EH (cell line): ENCODE results near the gene RTN4R.
"Not testable (repeated sequence)": the region's sequence is repeated elsewhere in the genome, so short reads cannot be mapped to it uniquely, and the experiment has no call there.

ENCODE experiments used
- DNase-seq: peaks from one replicate; pipeline ENCODE4 v3.0.0-alpha.2; 2015; ENCODE audit warnings: low read depth

The RTN4R gene

DNA sequence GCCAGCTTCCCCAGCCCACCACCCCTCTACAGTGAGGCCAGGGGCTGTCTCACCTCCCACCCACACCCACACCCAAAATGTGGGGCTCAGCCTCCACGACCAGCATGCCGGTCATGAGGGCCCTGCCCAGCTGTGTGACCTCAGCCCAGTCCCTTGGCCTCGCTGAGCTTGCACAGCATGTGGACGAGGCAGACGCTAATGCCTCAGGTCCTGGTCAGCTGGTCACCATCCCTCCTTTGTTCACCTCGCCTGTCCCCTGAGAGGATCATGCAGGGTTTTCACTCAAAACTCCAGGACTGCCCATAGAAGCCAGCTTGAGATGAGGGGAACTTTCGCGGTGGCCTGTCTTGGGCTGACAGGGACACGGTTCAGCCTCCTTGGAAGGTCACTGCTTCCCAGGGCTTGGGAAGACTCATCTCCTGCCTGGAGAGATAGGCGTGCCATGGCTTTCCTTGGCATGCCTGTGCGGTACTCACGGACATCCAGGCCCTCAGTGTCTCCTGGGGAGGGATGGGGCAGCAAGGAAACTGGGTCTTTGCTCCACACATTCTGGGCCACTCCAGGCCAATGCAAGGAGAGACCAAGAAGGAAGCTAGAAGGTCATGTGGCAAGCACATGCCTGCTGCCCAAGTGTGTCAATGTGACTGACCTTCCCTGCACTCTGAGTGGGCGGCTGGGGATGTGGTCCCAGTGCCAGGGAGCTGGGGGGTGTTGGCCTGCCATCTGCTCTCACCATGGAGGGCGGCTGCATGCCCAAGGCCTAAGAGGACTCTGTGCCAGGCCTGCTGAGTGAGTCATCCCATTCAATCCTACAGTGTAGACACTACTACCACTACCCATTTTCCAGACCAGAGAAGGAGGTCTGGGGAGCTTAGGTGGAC is 3.2 kb upstream of the RTN4R start:
- no peak for DNase-seq

DNA sequence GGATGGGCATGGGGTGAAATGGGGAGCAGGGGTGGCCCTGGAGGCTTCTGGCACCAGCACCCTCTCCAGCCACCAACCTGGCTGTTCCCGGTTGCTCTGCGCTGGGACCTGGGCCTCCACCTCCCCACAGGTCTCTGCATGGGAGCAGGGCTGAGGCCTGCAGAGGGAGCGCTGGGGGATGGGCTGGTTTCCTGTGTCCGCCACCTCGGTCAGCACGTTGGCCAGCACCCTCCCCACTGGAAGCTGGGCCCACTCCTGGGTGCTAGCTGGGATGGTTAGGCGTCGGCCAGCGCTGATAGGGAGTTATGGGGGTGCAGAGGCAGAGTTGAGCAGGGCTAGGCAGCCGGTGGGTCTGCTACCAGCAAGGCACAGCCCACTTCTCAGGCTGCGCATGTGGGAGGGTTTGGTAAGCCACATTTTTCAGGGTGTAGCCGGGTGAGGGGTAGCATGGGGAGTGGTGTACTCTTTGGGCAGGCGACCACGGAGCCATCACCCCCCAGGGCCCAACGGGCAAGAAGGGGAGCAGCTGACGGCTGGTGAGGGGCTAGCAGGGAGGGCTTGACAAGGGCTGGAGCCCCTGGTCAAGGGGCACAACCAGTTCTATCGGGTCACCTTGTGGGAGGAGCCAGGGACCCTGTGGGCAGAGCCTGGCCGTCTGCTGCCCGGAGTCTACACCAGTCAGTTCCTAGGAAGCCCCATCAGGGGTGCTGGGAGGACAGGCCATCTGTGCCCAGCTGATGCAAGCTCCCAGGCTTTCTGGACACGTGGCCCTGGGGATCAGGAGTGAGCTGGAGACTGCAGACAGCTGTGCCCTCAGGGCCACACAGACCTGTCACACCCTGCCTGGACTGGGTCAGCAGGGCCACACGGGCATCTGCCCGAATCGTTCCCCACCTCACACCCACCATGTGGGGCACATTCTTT is 2.3 kb upstream of the RTN4R start:
- peak; percentile 37 for DNase-seq

DNA sequence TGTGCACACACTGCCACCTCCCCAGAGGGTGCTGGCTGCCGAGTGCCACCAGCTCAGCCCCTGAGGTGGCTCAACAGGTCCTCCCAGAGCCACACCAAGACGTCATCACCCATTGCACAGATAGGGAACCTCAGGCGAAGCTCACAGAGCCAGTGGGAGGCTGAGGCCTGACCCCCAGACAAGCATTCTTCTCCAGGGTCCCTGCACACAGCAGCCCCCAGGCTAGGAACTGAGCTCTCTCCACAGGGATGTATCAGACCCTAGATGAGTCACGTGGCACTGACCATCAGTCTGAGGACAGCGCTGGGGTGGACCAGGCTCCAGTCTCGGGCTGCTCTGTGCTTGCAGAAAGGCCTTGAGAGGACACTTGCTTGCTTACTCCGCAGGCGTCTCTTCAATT is 1.6 kb upstream of the RTN4R start:
- not testable (repeated sequence) for DNase-seq

DNA sequence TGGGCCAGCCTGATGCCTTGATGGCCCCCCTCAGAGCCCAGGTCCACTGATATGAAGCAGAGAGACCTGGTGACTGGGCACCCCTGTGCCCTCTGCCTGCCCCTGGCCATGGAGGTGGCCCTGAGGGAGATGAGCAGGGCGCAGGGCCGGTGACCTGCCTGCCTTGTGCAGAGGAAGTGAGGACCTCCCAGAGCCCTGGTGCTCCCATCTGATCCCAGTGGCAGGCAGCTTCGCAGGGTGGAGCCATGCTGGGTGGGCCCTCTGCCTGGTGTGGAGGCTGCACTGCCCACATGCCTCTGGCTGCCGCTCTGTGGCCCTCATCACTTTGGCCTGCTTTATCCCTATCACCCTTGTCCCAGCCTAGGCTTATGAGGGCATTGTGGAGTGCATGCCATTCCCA is 1.1 kb upstream of the RTN4R start:
- not testable (repeated sequence) for DNase-seq

DNA sequence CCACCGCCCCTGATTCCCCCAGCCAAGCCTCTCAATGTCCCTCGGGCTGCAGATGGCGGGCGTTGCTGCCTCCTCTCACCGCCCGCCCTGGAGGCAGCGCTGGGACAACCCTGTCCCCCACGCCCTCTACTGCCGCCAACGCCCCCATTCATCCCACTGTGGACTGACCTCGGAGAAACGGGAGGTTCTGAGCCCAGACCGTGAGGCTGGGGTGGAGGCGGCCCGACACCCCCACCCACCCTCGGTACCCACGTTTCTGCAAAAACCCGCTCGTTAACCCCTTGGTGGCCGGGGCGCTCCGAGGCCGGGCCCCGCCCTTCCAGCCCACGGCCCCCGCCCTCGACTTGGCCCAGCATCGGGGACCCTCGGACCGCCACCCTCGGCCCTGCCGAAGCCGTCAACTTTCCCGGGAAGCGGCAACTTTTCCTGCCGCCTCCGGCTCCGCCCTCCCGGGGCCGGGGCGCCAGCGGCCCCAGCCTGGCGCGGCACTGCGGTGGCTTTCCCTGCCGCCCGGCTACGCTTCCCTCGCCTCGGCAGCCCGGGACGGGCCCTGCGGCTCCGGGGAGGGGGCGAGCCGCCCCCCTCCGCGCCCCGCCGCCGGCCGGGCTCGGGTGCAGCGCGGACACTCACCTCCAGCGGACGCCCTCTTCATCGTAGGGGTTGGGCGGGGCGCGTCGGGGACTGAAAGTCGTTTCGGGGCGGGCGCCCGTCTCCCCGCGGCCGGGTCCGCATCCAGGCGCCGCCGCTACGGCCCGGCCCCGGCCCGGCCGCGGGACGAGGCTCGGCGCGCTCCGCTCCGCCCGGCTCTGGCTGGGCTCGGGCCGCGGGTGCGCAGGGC is 458 bp downstream of the RTN4R start:
- DNase-seq, result no peak

DNA sequence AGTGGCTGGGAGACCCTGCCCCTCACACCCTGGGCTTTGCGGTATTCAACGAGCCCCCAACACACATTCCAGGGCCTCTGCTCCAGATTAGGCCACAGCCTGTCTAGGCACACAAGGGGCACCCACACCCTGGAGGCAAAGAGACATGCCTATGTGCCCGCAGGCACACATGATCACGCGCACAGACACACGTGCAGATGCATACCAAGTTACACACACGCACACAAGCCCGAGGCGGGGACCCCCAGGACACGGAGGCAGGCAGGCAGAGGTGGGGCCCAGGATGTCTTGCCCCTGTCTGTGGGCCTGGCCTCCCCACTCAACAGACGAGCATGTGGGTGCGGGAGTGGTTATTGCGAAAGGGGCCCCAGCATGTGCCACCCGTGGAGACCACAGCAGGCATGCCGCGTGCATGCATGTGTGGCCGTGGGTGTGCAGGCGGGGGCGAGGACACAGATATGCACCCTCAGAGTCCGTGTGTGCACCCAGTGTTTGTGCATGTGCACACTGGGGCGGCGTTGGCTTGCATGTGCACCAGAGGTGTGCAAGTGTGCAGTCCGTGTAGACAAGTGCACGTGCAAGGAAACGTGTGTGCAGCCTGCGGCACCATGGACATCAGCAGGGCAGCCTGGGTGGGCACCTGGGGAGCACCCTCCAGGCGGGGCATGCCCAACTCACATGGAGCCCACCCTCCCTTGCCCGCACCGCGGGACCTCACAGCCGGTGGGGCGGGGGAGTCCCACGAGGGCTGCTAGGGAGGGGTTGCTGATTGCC is 1.3 kb downstream of the RTN4R start:
- DNase-seq, result not testable (repeated sequence)

DNA sequence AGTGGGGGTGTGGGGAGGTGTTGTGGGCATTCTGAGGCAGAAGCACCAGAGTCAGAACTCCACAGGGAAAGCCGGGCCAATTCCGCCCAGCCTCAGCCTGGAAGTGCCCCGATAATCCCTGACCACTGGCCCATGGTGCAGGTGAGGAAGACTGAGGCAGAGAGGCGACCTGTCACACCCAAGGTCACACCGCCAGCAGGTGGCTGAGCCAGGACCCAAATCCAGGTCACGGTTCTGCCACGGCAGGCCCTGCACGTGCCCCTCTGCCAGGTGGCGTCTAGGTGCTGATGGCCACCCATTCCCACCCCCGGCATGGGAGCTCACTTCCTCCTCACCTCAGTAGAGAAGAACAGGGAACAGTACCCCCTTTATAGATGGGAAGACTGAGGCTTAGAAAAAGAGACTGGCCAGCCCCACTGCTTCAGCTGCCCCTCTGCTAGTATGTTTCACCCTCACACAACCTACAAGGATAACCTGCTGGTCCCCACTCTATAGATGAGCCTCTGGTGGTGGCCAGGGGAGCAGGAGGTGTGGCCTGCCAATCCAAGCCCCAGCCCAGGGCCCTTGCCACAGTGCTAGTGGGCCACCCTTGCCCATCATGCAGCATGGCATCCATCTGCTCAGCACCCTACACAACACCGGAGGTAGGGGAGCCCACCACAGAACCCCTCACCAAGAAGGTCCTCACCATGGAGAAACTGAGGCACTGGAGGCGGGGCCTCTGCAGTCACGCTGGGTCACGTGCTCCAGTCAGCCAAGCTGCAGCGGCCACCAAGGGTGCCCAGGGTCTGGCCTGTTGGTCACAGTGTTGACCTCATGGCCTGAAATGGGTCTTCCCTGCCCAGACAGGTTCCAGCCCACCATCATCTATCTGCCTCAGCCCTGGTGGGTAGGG is 2.1 kb downstream of the RTN4R start:
- DNase-seq, result not testable (repeated sequence)

DNA sequence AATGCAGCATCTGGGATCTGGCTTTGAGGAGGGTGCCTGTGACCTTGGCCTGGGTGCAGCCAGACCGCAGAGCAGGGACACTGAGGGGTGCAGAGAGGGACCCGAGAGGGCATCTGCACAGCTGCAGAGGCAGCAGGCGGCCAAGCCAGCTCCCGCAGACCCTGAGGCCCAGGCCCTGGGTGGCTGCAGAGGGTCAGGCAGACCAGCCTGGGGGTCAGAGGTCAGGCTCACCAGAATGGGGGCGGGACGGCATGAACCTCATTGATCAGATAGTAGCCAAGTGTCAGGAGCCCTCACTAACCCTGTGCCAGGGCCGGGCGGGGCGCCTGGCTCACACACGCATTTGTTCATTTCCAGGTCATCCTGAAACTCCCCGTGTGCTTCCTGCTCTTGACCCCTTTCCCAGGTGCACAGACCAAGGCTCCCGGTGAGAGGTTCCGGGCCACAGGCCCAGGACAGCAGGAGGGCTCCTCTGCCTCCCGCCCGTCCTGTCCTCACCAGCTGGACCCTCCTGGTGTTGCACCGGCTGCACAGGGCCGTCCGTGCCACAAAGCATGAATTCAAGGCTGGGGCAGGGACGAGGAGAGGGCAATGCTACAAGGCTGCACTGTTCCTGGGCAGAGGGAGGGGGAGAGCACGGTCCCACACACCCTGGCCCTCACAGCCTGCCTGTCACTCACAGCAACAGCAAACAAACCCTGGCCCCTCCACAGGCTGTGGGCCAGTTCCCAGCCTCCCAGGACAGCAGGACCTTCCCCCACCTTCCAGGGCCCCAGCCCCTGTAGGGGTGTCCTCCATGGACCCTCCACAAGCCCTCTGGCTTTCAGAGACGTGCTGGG is 3.3 kb downstream of the RTN4R start:
- DNase-seq, result no peak

DNA sequence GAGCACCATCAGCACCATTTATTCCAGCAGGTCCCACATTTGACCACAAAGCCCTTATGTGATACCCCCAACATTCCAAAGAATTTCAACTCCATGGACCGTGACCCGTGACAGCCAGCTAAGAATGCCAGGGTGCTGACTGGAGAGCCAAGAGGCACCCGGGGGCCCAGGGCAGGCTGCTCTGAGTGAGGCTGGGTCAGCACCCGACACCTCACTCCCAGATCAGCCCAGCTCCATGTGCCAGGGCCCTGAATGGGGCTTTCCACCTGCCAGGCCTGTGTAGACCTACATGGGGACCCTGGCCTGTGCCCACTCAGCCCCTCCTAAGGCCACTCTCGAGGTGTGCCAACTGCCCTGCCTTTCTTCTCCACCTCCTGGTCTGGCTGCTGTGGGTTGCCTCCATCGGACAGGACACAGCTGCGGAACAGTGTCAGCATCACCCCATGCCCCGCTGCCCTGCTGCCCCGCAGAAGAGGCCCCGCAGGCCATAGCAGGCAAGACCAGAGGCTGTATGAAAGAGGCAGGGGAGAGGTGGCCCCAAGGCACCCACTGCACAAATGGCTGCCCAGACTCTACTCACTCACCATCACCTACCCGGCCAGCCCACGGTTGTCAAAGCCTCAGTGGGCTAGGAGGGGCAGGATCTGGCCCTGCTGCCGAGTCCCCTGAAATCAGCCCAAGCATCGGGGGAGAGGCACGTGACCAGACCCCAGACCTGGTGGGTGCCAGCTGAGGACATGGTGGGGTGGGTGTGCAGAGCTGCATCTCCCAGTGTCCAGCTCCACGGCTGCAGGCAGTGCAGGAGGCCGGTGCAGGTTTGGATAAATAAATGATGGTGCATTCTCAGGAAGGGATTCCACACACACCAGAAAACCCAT is 4.5 kb downstream of the RTN4R start:
- not testable (repeated sequence) for DNase-seq

DNA sequence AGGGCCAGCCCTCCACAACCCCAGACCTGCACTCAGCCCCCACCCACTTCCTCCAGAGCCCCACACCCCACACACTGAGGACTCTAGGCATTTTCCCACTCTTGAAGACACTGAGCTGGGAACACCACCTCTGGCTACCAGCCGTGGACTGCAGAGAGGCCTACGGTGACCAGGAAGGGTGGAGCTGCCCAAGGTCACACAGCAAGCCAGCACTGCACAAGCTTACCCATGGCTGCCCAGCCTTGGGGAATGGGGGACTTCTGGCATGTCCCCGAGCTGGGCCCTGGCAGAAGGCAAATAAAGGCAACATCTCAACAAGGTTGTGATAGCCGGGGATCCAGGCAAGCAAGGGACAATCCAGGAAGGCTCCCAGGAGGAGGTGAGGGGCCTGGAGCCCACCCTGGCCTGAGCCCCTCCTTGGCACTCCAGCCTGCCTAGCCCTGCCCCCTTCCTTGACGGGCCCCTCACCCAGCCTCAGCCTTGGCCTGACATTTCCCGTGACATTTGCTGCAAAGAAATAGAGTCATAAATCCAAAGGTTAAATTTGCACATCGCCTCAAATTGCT is 5.5 kb downstream of the RTN4R start:
- no peak for DNase-seq

DNA sequence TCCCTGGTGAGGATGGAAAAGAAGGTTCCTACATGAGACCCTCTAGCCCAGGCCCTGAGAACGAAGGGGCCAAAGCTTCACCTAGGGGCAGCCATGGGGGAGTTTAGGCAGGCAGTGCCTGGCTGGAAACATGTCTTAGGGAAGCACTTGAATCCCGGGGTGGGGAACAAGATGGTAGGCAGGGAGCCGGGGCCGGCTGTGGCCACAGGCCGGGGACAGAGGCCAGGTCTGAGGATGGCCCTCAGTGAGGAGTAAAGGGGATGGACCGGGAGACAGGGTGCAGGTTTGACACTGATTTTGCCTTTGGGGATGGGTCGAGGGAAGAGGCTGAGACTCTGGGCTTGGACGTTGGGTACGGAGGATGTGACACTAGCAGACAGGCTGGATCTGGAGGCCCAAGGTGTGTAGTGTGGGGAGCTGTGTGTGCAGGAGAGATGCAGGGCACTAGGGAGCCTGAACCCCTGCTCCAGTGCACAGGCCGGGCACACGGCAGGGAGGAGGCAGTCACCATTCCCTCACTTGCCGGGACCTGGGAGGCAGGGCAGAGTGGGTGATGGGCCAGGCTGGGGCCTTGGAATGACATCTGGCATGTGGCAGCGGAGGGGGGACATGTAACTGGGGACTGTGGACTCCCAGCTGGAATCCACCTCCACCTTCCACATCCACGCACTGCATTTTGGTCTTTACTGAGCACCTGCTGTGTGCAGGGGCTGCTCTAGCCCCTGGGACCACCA is 6.1 kb downstream of the RTN4R start:
- no peak for DNase-seq

DNA sequence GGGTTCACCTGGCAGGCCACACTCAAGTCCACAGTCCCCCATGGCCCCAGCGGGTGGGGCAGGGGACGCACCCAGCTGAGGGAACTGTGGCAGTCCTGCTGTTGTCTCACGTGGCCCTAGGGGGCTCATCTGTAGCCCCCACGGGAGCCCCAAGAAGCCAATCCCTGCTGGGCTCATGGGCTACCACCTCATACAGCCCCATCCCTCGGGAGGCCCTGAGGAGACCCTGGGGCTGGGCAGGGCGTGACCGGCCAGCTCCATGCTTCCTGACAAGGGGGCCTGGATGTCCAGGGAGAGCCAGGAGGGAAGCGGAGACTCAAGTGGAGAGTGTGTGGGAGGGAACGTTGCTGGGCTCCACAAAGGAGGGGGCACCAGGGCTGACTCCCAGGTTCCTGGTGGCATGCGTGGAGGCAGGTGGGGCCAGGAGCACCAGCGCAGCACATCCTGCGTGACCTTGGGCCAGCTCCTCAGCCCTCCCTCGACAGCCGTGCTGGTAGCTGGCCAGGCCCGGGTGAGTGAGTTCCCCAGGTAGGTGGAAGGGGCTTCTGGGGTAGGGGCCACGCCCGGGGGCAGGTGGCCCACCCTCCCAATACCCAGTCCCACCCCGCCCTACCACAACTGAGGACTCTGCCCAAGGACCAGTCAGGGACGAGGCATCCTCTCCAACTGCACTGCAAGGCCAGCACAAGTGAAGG is 7.9 kb downstream of the RTN4R start:
- DNase-seq, result no peak

DNA sequence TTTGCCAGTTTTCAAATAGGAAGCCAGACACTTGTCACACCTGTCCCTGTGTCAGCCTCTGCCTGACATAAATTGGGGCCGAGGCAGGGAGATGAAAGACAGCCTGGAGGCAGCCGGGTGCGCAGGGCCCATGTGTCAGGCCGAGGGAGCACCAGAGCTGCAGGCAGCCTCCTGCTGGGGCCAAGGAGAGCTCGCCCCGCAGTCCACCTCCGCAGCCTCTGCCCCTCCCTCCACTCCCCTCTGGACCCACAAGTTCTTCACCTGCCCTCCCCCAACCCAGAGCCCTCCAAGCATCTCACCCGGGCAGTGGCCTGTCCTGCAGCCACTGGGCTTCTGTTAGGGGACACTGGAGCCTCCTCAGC is 8.8 kb downstream of the RTN4R start:
- DNase-seq, result no peak

DNA sequence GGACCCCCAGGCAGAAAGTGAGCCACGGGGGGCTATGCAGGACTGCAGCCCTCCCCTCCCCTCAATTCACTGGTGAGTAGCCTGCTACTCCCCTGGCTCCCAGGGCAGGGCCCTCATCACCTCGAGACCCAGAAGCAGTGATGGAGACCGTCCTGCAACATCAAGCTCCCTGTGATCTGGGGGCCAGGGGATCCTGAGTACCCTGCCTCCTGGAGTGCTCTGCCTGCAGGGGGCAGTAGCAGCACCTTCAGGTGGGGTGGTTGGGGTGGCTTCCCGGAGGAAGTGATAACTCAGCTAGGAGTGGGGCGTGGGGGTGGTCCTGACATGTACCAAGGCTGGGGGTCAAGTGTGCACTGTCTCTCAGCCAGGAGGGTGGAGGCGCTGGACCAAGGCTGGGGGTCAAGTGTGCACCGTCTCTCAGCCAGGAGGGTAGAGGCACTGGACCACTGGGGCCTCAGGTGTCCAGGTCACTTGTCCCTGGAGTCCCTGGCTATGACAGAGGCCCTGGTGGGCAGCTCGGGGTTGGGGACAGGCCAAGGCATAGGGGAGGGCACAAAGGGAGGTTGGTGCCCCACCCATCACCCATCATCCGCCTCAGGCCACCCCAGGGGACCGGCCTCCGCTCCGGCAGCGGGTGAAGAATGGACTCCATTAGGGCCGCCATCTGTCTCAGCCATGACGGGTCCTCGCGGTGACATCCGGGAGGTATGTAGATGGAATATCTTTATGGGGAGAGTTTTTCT is 9.4 kb downstream of the RTN4R start:
- DNase-seq, result no peak

DNA sequence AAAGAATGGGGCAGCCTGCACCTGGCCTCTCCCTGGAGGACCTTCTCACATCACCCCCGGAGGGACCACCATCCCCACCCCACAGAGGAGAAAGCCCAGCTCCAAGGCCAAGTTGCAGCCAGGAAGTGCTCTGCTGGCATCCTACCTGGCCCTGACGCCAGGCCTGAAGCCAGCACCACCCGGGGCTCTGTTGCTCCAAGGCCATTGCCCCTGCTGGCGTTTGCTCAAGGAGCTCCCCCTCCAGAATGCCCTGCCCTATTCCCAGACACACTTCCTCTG is 10.2 kb downstream of the RTN4R start:
- no peak for DNase-seq
